Fibroblast of skin of right biceps (primary cell): ENCODE results near the gene MBNL2.

ENCODE experiments used
- DNase-seq: peaks from one replicate; pipeline ENCODE4 v3.0.0-alpha.2; 2013

MBNL2 gene

DNA sequence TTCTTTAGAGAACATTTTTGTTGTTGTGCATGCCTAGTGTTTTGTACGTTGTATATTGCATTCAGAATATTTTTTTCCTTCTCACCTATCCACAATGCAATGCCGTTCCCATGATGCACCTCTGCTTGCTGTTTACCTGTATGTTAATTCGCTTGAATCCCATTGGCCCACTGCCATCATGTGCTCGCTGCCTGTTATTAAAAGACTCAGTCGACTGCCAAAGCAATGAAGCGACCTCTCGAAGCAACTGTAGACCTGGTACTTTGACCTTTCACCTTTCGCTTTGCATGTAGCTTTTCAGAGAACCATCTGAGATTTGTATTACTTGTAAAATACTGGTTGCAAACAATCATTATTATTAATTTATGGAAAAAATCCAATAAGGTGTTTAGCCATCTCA is 134.5 kb downstream of the MBNL2 start:
- DNase-seq: no peak

DNA sequence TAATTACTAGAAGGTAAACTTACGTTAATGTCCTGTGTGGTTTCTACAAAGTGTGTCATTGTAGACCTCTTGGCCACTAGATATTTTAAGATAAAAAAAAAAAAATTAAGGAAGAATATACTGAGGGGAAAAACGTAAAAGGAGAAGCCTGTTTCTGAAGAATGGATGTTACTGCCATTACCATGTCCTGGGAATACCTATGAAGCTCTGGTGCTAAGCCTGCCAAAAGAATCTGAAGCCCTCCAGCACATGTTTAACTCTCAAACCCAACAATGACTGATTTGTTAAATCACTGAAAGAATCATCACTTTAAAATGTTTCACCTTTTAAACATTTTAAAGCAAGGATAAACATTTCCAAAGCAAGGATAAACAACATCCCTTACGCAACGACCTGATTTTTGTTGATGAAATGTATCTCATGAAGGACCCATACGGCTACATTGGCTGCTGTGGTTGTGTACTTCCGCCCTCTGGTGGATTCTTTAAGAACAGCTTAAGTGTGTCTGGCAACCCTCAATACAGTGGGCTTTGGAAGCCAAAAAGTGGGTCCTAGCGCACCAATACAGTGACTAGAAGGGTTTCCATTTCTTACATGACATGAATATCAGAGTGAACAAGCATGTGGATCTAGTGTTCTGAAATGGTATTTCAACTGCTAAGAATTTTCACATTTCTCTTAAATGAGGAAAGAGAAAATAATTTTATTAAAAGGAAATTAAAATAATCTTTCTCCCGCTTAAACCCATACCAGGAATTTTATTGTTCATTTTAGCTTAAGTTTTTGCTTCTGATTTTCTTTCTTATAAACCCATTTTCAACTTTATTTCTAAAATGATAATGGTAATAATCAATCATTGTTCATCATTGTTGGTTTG is 137.3 kb downstream of the MBNL2 start:
- DNase-seq: peak; percentile 70

DNA sequence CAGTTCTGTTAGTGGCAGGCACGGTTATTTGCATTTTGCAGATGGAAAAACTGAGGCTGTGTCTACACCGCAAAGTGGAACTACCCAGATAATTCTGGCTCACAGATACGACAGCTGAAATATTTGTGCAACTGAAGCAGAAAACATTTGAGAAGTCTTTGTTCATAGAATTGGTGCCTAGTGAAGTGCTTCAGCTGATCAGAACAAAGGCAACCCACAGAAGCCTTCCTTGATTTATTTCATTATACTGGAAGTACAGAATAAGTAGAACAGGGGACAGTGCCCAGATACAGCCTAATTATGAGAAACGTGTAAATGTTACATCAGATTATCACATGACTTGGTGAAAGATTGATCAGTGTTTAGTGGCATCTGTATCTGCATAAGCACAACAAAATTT is 138.5 kb downstream of the MBNL2 start:
- DNase-seq: no peak

DNA sequence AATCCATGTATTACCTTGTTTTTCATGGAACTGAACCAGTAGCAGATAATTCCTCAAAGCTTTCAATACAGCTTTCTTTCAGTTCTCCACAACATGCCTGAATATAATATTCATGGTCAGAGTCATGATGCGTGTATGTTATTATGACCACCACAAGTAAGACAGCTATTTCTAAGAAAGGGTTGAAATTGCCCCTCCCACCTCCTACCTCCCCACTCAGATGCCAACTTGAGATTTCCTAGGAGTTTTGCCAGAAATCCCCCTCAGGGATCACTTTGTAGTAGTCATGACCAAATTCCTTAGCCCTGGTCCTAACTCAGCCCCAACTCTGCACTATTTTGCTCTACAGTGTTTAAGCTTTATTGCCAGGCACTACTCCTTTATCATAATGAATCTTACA is 141.9 kb downstream of the MBNL2 start:
- DNase-seq: peak; percentile 65

DNA sequence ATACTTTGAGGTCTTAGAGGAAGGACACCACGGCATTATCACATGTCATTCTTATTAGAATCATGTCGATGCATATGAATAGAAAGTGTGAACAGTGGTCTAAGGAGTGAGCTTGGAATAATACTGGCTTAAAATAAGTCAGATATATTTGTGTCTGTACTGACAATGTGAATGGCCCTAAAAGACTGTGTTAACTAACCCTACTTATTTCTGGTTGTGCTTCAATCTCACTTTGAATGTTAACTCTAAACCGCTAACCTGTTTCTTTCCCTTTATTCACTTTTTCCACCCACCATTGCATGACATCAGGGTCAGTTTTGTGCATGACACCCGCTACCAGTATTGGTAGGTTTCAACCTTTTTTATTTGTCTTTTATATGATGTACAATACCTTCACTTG is 142.7 kb downstream of the MBNL2 start:
- no peak for DNase-seq

DNA sequence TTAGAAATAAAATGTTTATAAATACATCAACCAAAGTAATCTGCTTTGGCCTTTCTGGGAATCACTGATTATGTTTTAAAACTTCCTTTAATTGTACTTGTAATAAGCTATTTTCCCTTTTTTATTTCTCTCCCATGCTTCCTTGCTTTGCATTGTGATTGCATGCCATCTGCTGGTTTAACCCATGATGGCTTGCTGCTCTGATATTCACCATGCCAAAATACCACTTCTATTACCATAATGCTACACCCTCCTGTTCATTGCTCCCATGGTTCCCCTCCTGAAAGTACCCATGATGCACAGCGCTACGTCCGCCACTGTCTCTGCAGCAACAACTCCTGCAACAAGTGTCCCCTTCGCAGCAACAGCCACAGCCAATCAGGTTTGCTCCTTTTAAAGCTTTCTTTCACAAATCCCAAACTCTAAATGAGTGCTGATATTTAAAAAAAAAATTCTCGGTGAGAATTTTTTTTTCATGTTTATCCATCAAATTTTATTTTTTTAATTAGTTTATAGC is 144.1 kb downstream of the MBNL2 start:
- DNase-seq: no peak

DNA sequence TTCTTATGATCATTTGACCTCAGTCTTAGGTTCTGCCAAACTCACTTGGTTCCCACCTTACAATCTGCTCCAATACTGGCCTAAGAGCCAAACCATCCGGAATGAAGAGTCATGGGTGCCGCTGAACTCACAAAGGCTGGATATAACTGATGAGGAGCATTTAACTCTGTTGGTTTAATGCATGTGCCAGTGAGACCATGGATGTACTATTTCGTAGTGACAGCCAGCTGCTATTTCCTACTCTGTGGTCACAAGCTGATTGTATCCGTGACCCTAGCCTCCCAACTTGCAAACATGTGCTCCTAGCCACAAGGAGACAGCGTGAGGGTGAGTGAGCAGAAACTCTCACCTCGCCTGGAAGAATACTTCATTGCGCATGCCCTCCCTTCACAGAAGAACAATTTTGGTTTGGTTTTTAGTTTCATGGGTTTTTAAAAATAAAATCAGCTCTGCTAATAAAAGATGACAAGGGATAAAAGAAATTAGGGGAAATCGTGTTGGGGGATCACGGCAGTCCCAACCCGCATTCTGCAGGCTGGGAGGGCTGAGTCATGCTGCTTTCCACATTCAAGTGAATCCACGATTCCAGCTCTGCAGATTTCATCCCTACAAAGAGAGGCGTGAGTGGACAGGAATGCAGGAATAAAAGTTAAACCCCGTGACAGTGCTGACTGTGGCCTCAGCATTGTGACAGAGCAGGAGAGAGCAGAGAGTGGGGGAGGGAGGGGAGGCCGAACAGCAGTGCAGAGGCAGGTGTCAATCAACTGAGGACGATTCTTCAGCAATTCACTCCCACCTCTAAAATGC is 145.1 kb downstream of the MBNL2 start:
- peak; percentile 78 for DNase-seq

DNA sequence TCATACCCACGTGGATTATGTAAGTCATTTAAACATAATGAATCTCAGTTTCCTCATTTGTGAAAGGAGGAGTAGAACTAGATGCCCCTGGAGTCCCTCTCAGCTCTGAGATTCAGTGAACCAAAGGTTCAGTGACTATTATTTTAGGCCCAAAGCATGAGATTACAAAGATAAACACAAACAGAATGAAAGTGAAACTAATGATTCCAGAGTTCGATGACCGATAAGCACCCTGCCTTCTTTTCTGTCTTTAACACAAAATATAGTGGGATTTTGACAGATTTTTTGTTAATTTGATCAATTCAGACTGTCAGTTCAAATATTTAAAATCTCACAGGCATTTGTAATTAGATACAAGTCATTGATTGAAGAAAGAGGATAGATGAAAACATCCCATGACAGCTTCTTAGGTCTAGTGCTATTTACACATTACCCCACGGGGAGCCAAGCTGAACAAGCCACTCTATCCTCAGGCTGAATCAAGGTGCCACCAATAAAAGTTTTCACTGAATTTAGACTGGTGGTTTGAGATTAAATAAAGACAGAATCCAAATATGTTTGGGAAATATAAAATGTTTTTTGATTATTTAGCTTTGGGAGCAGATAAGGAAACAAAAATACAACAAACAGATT is 147.2 kb downstream of the MBNL2 start:
- DNase-seq: no peak

DNA sequence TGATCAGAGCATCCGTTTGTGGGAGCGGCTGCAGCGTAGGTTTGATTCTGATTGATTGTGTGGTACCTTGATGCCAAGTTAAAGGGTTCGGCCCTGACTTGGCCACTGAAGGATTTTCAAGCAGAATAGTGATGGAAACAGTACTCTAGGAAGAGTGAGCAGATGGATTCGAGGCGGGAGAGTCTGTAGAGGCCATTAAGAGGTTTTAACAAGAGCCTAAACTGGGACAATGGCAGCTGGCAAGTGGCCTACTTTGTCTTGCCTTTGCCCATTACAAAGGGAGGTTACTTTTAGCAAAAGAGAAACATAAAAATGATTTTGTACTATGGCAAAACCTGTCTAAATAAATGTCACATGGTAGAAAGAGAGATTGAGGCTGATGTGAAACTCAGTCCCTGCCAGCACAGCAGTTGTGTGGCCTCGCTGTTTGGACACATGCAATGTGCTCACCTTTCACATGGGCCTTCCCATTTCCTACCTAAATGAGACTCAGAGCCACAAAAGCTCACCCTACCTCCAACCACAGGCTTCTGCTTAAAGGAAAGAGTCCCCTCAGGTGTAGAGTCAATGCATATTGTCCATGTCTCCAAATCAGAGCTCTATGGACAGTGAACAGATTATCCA is 149.5 kb downstream of the MBNL2 start:
- no peak for DNase-seq

DNA sequence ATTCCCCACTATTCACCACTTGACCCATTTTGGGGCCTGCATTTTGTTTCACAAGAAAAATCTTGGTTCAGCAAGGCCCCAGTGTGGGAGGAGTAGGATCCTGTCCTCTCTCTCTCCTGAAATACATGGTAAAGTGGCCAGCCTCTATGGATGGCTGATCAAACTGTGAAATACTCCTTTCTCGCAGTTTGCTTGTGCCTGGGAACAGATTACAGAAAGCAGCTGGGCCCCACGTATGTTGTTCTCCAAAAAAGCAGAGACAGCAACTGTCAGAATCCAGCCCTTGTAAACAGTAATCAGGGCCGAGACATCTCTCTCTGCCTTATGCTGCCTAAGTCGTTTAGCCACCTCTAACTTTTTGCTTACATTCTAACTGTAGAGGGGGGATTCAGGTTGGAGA is 150.8 kb downstream of the MBNL2 start:
- DNase-seq: no peak

DNA sequence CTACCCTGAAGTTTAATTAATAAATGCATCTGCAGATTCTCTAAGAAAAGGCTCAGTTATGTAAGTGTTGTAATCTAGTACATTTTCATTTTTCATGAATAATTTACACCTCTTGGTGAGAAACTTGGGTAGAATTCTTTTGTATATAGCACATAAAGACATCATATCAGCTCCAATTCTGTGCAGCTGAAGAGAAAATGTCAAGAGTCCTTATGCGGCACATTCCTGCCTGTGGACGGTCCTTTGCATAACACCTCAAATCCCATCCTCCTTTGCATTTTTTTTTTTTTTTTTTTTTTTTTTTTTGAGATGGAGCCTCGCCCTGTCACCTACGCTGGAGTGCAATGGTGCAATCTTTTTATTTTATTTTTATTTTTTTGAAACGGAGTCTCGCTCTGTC is 151.7 kb downstream of the MBNL2 start:
- DNase-seq: no peak

DNA sequence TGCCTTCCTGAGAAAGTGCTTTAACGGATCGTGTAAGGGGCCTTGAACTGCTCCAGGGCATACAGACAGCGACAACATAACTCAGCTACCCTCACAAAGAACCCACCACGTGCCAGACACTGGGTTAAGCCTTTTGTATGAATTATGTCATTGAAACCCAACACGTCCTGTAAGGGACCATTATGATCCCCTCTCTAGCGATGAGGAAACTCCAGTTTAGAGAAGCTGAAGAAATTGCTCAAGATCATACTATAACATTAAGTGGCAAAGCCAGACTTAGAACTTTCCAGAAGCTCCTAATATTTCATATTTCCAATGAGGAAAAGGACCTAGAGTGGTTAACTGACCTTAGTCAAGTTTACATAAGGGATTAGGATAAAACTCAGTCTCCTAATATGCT is 154.8 kb downstream of the MBNL2 start:
- DNase-seq: no peak

DNA sequence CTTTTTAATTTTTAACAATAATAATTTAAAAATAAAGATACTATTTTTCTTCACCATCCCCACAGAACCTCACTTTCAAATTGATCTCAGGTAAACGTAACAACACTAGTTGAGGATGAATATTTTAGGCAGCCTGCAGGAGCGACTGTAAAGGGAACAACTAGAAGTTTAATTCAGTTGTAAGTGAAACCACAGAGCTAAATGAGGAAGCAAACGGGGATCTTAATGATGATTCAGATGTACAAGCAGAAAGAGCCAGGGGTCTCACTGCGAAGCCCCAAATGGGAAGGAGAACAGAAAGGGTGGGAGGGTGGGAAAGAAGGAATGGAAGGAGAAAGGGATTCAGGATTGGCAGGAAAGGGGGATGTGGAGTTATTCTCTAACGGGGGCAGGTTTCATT is 157.3 kb downstream of the MBNL2 start:
- no peak for DNase-seq

DNA sequence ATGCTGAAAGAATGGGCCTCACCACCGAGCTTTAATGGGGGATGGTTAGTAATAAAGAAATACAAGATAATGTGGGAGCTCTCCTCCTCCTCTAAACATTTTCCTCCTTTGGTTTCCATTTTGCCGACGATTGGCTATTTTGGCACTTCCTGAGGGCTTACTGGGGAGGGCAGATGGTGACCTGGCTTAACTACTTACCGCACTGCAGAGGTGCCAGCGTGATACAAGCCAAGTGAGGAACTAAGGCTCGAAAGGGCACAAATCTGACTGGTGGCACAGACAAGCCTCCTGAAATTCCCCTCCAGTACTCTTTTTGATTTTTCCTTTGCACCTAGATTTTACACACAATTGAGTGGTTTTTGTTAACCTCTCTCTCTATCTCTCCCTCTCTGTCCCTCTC is 158.6 kb downstream of the MBNL2 start:
- DNase-seq: no peak

DNA sequence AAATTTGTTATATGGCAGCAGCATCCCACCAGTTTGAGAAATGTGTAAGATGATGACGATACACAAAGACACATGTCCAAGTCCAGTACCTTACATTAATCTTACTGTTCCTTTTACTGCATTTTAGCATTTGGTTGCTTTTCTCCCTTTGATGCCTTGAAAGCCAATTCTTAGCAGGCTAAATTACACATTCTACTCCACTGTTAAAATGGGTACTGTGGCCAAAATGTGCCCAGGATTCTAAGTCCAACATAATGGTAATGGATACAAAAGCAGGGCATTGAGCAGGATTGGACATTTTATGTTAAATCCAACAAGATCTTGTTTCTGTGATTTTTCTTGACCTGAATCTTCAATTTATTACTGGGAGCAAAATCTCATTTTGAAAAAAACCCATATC is 159.1 kb downstream of the MBNL2 start:
- DNase-seq: no peak

DNA sequence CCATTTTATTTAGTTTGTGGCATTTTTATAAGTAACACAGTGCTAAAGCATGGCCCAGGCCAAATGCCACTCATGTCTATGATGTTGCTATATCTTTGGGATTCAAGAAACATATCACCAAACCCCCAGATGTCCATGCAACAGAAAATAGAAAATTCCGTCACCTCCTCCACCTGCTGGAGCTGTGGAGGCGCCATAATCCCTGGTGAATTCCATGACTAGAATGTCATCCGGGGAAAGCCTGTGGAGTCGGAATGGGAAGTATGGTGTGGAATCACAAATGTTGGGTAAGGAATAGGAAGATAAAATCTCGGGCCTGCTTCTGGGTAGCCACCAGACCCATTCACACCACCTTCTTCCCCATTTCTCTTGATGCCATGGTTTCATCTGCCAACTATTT is 160.1 kb downstream of the MBNL2 start:
- DNase-seq: no peak

DNA sequence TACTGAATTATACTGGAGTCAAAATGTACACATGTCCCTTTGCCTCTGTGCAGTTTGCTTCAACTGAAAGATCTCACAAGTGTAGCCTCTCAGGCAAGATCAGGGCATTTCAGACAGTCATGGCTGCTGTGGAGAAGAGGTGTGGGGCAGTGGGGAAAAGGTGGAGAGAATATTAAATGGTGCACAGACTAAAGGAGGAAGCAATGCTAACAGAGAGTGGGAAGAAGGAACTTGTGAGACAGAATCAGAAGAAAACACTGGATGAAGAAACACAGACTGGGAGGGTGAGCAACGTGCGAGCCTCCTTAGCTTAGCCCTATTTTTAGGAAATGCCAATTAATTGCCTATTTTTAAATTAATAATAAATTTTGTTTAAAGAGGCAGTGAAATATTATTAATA is 162.2 kb downstream of the MBNL2 start:
- no peak for DNase-seq

DNA sequence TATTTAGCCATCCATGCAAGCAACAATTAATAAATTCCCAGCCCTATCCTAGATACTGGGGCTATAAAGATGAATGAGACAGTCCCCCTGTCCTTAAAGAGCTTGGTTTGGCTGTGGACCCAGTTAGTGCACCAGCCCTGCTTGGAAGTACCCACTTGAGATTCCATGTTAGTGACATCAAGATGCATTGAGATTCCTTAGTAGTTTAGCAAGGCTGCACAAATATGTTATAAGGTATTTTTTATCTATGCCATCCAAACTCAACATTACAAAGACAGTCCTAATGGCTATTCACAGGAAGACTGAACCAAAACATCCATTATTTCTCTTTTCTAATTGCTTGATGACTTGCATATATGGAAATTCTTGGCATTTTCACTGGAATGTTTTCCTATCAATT is 163.0 kb downstream of the MBNL2 start:
- peak; percentile 51 for DNase-seq

DNA sequence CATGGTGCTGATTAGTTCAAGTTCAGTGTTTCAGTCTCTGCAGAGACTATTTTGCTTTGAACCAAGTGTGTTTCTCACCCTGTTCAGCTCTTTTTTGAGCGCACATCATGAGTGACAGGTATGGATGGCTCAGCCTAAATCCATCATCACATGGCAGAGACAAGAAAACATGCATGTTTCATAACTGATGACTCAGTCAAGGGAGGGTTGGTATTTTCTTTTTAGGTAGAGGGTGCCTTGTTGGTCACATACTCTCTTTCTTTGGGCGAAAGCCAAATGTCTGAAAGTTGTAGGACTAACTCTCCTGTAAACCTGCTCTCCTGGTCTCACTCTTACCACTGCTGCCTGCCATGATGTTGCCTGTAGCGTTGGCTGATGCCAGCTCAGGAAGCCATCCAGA is 163.7 kb downstream of the MBNL2 start:
- peak; percentile 30 for DNase-seq

DNA sequence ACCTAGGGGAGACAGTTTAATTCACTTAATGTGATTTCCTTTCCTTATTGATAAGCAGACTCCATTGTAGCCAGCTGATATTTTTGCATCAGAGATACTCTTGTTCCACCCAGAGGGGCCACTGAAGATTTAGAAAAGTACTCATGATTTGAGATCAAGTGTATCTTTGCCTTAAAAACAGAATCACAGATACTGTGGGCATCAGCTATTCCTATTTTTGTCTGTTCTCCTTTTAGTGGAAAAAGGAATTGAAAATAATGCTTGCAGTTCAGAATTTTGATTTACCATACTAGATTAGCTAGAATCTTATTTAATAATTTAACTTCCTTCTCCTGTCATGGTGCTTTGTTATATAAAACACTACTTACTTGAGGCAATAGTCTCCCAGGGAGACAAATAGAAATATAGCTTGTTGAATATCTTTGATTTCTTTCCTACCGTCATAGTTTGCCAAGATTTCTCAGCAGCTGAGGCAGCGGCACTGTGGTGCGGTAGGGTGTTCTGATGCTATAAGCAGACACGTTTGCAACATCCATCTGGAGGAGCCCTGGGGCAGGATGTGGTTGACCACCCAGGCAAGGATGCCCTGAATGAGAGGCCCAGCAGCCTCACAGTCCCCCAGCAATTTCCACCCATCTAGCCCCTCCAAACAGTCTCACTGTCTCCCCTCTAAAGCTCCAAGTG is 164.8 kb downstream of the MBNL2 start:
- peak; percentile 15 for DNase-seq

DNA sequence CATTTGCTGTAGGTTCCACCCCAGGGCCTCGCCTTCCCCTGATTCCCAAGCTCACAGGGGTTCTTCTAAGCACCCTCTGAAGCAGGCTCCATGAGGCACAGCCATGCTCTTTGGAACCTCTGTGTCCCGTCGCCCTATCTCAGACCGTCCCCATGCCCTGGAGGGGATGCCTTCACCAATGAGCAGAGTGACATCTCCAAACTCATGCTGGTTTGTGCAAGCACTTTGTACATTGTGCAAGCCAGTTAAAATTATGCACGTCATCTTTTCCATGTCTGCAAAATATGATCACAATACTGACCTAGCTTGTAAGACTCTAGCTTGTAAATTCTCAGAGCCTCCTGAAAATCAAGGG is 165.3 kb downstream of the MBNL2 start:
- no peak for DNase-seq

DNA sequence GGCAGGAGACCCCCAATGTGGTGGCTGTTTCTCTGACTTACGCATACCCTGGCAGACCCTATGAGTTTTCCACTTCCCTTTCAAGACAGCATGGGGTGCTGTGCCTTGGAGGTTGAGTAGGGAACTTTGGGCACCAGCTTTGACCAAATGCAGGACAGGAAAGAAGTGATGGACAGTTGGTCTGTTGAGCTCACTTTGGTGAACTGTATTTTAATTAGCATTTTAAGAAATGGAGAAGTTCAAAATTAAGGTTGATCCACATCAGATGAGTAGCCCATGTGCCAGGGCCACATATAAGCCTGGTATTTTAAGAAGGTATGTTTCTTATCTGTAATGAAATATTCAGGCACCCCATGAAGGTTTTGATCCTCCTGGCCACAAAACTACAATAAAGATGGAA is 165.8 kb downstream of the MBNL2 start:
- DNase-seq: no peak

DNA sequence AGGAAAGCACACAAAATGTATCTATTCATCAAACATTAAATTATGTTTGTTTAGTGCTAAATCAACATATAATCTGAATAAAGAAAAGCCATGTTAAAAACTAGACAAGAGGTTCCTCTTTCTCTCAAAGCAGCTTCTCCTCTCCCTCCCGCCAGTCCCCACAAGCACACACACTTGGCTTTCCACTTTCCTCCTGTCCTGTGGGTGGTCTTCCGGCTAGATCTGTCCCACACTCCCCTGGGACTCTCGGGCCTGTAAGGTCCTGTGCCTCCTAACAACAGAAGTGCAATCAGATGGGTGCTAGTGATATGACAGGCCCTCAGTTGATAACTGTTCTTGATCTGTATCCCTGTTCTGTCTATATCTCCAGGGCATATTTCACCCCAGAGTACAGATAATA is 166.2 kb downstream of the MBNL2 start:
- DNase-seq: no peak
